ENCODE results near the gene STAM2.
"Not testable (repeated sequence)": the region's sequence is repeated elsewhere in the genome, so short reads cannot be mapped to it uniquely, and the experiment has no call there.

The STAM2 gene

DNA sequence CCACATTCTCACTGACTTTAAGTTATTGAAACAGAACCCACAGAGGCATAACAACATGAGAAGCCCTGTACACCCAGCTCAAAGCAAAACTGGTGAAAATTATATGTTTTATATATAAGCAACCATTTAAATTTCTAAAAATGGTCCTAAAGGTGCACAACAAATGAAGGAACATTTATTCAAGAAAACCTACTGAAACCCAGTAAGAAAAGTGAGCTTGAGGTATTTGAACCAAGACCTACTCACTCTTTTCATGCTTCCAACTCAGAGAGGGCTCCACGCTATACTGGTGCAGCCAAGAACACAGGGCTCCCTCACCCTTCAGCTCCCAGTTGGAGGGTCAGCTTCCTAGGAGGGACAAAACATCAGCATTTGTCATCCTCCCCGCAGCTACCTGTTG lies 74.6 kb downstream of the STAM2 start:
- no peak for DNase-seq

DNA sequence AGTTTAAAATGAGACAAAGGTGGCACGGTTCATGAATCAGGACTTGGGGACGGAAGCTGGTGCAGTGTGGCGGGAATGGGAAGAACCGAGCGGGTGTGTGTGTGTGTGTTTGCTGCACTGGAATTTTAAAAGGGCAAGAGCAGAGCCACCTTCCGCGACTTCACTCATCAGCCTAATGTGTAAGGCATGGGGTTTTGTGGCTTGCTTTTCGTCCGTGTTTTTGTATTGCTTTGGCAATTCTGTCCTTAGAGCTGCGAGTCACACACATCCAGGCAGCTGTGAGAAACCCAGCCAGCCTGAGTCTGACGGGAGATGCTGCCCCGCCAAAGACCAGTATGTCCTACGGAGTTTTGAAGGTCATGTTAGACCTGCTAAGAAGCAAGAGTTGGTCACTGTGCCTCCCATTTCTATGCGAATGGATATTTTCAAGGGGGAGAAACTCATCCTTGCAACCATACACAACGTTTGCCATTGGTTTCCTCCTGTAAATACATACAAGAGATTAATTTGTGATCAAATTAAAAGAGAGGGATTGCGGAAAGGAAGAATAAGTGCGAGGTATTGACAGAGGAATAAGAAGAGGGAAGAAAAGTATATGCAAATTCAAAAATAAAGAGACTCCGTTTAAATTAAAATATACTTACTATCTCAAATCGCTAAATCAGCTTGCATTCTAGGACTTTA lies 76.1 kb downstream of the STAM2 start:
- DNase-seq: no peak

DNA sequence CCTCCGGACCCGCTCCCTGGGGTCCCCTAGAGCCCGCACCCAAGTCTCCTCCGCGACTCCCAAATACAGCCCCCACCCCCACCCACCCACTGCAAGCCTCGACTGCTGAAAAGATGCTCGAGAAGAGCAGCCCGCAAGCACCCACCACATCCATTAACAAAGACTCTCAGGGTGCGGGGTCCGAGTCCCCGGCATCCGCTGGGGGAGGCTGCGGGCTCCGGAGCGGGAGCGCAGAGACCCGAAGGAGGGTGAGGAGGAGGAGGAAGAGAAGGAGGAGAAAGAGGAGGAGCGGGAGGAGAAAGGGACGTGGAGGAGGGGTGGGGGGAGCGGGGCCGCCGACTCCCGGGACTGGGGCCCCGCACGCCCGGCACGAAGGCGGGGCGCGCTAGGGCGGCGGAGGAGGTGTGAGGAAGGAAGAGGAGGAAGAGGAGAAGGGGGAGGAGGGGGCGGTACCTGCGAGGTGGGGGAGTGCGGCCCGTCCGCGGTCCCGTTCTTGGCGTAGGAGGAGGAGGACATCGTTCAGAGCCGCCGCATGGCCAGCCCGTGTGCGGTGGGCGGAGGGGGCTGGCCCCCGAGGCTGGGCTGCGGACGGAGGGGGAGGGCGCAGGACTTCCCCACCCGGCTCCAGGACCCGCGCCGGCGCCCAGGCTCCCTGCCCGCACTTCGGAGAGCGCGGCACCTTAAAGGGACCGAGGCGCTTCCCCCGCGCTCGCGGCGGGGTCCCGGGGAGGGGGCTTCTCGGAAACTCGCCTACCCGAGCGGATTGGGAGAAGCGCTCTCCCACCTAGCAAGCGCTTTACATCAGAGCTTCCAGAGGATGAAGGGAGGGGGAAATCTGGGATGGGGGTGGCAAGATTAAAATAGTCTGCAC lies 76.8 kb downstream of the STAM2 start, which contains the start of gene CACNB4:
TSS of gene CACNB4 (minus strand) at position 549 of the 871 bp plus-strand sequence.
- no peak for DNase-seq

DNA sequence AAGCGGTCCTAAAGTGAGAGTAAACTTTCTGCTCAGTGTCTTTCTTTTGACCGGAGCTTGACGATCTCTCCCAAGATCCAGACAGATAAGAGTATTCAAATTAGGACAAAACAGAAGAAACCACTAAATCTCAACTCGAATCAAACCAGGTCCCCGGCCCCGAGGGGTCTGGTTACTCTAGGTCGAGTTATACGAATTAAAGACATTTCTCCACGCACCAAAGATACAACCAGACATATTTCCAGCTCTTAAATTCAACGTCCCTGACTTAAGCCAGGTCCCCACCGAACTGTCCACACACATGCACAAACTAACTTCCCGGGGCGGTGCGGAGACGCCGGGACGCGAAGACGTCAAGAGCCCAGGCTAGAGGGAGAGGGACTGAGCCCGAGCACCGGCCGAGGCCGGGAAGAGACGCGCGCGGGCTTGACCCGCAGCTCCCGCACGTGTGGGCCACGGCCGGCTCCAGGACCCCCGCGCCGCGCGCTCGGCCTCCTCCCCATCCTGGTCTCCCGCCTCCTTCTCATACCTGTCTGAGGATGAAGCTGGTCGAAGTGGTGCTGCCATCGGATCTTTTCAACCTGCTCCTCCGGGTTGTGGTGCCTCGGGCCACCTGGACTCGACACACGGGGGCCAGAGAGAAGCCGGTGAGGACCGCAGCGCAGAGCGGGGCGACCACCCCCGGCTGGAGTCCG lies 77.6 kb downstream of the STAM2 start:
- DNase-seq: no peak

DNA sequence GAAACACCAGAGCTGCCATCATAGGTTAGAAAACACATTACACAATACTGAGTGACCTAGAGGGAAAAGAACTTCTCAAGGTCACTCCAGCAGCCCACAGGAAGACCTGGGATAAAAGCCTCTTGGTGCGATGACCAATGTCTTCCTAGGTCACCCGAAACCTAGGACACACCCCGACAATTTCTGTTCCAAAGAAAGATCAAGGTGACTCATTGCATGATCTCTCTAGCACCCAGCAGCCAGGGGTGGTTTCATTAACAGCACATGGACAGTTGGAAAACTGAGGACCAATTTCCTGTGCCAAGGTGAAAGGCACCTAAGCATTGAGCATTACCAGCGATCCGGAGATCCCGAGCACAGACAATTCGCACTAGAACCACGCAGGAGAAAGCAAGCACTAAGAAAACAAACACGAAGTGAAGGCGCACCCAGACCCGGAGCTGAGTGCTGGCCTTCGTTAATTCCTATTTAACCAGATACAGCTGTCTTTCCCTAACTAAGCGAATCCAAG lies 78.2 kb downstream of the STAM2 start:
- DNase-seq: no peak

DNA sequence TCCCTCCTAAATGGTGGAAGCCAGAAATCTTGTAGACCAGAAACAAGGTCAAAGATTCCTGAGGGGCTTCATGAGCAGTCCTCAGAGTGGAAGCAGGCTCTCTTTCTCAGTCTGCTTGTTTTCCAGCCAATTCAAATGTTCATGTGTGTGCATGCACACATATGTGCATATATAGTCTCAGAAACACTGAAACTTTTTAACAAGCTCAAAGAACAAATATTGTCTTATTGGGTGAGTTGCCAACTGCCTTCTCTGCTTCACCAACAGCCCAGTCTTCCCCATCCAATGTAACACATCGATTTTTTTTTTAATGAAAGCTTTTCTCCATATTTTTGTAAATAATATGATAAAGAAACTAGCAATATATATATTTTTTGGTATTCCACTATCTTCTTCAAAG lies 80.4 kb downstream of the STAM2 start:
- no peak for DNase-seq

DNA sequence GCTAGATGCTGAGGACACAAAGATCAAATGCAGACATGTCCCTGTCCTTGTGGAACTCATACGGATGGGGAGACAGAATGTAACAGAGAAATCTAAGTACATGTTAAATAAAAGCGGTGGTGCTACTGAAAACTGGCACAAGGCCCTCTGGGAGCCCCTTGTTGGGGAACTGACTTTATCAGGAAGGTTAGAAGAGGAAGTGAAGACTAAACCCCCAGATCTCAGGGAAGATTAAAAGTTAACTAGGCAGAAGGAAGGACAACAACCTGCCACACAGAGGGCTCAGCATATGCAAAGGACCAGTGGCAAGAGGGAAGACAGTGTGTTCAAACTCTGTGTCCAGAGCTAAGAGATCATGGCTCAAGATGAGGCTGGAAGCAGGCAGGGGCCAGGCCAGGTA lies 81.5 kb downstream of the STAM2 start:
- no peak for DNase-seq

DNA sequence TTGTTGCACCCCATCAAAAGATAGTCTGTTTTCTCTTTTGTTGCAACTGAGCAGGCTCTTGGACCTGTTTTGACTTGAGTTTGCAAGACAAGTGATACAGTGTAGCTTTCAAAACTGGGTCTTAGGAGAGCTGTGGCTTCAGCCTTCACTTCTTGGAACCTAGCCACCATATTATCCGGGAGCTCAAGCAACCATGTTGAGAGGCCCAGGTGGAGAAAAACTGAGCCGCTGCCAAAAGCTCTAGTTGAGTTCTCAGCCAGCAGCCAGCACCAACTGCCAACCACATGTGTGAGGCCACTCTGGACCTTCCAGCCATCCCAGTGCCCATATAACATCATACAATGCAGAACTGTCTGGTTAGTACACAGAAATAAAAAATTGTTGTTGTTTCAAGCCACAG lies 82.1 kb downstream of the STAM2 start:
- no peak for DNase-seq

DNA sequence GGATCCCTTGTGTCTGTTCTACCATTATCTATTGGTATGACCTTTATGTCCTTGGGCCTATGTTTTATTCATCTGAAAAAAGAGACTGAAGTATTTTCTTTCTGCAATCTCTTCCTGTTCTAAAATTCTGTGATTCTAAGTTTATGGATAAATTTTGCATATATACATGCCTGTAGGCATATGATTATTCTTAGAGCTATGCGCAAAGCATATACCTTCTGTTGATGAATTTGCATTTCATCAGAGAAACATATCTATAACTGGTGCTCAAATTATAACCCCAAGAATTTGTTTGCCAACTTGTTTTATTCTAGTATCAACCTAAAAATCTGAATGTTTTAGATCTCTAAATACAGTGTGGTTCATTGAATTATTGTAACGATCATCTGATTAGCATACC lies 83.5 kb downstream of the STAM2 start:
- DNase-seq: no peak

DNA sequence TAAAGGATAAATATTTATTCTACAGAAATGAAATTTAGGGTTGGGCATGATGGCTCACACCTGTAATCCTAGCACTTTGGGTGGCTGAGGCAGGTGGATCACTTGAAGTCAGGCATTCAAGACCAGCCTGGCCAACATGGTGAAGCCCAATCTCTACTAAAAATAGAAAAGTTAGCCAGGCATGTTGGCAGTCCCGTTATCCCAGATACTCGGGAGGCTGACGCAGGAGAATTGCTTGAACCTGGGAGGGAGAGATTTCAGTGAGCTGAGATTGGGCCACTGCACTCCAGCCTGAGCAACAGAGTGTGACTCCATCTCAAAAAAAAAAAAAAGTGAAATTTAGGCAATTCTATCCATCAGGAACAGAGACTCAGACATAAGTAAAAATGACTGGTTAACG lies 84.8 kb downstream of the STAM2 start:
- not testable (repeated sequence) for DNase-seq

DNA sequence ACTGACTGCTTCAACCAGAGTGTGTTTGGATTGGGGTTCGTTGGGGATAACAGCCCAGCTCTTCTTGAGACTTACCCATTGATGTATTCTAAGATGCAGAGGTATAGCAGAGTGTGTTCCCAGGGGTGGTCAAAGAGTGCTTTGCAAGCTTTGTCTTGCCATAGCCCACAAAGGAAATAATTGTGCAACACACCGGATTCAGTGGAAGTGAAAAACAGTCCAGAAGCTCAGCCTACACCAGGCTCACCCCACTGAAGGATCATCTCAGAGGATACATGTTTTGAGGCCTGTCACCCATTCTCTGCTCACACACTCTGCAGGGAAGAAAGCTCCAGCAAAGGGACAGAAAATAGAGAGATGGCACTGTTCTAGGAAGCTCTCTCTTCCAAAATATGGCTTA lies 86.3 kb downstream of the STAM2 start:
- peak; percentile 59 for DNase-seq

DNA sequence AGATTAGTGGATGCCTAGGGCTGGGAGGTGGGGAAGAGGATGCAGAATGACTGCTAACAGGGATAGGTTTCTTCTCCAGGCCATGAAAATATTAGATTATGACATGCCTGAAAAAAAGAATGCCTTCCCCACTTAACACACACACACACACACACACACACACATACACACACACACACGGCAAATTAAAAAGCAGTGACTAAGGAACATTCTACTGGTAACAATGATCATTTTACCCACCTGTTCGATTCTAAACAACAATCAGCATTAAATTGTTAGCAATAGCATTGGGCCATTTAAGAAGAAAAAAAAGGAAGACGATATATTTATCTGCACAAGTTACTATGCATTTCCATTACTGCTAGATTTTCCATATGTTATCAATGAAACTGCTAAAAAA lies 87.6 kb downstream of the STAM2 start:
- DNase-seq: no peak

DNA sequence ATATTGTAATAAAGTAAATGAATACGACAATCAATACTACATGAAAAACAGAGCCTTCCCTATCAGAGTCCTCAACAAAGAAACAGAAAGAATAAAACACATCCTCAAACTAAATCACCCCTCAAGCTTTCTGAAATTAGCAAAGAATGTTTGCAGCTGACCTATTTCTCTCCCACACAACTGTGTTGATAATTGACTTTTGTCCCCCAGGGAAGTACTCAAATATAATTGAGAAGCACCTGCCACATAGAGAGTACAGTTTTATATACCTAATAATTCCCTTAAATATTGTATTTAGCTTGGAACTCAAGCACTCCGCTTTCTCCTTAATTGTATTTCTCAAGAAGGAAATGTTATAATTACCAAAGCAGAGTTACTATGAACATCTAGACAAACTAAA lies 89.3 kb downstream of the STAM2 start:
- no peak for DNase-seq

DNA sequence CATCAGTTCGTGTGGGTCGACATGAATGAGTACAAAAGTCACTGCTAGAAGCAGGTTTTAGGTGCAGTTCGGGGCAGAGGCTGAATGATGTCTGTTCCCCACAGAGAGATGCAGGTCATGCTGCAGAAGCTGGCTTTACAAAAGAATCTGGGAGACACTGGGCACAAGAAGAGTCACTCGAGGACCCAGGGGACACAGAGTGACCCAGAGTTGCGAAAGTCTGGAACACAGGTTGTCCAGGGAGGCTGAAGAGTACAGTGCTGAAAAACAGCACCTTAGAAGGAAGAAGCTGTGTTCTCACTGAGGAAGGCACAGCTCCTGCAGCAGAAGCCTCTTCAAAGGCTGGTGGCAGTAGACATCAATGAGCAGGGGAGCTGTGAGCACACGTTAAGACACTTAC lies 91.5 kb downstream of the STAM2 start:
- DNase-seq: no peak

DNA sequence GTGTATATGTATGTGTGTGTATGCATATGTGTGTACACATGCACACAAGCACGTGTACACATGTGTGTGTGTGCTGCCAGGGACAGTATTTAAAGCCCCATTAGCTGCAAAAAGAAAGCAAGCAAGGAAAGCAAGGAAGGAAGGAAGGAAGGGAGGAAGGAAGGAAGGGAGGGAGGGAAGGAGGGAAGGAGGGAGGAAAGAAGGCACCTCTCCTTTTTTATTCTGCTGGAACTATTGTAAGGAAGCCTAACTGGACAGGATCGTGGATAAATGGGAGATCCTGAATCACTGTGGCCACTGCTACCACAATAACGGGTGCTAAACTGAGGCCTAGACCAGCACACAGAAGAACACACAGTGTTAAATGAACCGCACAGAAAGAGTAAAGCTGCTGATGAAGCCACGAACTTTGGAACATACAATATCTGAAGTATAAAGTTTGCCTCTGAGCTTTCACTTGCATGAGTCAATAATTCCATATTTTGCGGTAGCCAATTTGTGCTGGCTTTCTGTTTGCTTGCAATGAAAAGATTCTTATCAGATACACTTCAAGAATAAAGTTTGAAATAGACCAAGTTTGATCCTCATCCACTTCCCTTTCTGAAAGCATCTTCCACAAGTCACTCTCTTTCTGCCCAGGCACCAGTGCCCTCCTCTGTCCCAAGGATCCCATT lies 92.2 kb downstream of the STAM2 start:
- DNase-seq: no peak

DNA sequence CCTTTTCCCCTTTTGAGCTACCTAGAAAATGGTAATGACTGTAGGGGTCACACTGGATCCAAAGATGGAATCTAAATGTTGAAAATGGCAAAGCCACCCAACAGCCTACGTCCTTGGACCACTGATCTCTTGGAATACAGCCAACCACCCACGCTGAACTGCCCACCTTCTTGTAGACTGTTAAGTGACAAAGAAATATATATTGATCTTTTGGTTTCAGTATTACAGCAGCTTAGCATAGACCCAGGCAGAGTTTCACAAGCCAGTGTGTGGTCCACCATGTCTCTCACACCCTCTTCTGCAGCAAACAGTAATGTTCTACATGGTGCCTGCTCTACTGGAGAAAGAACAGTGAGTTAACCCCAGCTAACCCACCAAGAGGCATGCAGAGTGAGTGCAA lies 96.9 kb downstream of the STAM2 start:
- no peak for DNase-seq

DNA sequence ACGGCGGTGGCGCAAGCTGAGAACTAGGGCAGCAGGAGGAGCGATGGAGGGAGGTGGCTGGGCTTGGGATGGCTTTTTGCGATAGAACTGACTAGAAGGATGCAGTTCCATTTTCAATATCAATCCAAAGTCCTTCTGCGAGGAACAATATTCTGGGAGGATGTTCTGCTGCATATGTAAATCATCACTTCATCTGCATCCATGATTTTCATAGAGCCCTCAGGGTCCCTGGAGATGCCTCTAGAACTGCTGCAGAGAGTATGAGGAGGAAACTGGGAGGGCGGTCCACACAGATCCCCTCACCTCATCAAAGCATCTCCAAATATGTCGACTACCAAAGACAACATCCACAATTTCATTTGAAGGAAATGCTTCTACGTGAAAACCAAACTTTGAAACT lies 97.5 kb downstream of the STAM2 start:
- DNase-seq: no peak

DNA sequence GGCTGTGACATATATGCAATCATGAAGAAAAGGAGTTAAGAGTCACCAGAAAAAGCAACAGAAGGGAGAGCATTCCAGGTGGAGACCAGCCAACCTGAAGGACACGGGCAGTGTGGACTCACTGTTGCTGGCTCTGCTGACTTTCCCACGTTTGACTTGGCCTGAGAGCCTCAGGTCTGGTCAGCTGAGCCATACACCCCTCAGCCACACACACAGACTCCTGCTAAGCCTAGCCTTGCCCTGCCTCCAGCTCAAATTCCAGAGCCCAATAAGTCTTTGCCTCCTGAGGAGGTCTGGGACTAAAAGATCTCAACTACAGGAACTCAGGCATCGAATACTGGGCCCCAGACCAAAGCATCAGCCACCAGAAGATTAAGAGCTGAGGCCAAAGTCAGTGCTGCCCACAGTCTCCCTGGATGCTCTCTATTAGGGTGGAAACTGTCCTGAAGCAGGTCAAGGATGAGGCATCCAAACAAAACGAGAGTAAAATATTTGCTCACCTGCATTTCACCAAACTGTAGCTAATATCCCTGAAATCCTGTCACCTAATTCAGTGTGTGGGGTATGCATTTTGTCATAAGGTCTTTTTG lies 100.0 kb downstream of the STAM2 start:
- no peak for DNase-seq

DNA sequence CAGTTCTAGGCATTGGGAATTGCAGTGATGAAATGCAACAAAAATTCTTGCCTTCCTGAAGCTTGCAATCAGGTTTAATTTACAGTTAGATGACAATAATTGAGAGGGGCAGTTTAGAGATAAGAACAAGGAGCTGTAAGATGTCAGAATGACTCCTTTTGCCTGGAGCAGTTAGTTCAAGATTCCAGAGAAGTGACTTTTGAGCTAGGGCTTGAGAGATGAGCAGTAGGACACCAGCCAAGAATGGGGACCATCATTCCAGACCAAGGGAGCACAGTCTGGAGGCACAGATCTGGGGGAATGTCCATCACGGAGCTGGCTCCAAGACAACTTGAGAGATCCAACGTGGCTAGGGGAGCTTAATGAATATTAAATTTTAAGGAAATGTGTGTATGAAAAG lies 103.6 kb downstream of the STAM2 start:
- no peak for DNase-seq

DNA sequence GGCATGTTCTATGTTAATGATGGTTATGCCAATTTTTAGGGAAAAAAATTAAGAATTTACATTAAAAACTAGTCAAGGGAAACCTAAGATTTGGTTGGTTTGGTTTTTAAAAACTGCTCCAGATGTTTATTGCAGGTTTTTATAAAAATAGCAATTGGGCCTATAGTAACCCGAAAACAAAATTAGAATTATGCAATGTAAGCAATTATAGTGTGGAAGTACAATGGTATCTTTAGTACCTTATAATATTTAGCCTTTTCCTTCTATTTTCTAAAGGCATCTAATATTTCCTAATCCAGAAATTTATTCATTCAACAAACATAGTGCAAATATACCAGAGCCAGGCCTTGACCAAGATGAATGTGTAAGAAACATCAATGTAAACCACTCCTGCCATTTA lies 104.0 kb downstream of the STAM2 start:
- no peak for DNase-seq

DNA sequence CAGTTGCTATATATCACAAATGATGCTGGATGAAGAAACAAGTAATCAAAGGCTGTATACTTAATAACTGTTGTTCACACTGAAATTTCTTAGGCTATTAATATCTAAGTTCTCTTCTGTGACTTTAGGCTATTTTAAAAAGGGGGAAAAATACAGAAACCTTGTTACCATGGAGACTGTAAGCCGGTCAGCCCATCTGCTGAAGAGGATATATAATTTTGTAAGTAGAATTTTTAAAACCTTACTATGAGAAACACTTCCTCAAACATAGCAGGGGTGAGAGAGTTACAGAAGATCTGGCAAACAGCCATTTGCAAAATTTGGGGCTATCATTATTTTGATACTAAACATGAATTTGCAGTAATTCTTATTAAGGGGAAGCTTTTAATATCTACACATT lies 104.5 kb downstream of the STAM2 start:
- no peak for DNase-seq

DNA sequence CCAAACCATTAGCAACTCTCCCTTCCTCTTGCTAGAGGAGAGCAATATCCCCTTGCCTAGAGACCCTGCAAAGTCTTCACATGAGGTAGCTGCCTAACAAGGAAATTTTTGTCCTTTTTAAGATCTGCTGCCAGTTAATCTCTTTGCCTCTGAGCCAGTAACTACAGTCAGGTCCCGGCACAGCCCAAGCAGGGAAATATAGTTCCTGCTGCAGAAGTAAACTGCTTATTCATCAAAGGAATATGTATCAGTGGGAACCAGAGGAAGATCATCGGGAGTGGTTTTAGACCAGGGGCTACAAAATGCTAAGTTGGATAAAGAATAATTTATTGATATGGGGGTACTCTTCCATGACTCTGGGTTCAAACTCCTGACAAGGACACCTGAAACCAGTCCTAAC lies 107.3 kb downstream of the STAM2 start:
- no peak for DNase-seq

DNA sequence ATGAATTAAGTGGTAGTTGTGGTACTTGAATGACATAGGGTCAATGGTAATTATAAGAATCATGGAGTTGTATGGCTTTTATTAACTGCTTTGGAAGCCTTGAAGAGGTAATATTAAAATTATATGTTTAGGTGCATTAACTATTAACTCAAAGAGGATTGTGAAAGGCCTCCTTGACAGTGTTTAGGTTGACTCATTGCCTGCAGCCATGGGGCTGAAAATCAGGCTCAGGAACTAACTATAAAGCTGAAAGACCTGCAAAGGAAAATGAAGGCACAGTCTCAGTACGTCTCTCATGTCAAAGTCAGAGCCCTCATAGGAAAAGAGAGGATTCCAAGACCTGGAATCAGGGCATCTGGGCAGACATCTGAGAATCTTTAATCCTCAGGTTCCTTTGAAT lies 107.7 kb downstream of the STAM2 start:
- DNase-seq: no peak

Measured in inflammatory macrophage treated with lipopolysaccharide for 4 hours (primary cell).